ENCODE results near the gene ZNF391.
"Not testable (repeated sequence)": the region's sequence is repeated elsewhere in the genome, so short reads cannot be mapped to it uniquely, and the experiment has no call there.

The ZNF391 gene

DNA sequence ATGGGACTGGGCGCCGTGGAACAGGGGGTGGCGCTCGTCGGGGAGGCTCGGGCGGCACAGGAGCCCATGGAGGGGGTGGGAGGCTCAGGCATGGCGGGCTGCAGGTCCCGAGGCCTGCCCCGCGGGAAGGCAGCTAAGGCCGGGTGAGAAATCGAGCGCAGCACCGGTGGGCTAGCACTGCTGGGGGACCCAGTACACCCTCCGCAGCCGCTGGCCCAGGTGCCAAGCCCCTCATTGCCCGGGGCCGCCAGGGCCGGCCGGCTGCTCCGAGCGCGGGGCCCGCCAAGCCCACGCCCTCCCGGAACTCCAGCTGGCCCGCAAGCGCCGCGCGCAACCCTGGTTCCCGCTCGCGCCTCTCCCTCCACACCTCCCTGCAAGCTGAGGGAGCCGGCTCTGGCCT lies 36.3 kb downstream of the ZNF391 start:
- FAIRE-seq = not testable (repeated sequence)

DNA sequence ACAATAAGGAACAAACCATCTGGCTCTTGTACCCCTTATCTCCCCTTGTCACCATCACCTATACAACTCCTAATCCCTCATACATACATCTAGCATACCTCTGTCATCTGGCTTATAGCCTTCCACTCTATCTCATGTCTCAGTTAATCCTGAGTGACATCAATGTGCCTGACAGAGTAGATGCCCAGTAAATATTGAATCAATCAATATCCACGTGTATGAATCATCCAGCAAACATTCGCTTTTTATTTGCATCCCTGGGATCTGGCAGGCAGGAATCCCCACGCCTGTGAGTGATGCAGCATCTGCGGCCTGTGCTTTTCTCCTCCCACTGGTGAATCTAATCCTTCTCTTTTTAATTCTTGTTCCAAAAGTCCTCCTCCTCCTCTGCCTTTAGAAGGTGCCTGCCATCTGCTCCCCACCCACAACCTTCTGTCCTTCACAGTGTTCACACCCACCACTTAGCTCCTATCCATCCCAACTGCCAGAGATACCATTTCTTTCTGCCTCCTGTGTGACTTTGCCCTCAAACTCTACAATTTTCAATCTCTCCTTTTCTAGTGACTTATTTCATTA lies 37.6 kb downstream of the ZNF391 start:
- FAIRE-seq = no peak

DNA sequence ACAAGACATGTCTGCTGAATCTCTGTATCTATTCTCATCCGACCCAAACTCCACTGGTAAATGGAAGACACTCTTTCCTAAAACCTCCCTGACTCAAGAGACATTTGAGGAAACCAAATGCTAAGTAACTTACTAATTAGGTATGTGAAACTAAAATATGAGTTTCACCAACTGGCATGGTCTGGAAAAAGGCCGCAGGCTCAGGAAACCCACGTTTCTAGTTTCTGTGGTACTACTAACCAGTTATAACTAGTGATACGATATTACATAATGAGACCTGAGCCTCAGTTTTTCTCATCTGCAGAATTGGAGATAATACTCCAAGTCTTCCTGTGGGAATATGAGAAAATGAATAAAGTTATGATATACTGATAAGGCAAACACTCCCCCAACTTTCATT lies 39.9 kb downstream of the ZNF391 start:
- FAIRE-seq = no peak

DNA sequence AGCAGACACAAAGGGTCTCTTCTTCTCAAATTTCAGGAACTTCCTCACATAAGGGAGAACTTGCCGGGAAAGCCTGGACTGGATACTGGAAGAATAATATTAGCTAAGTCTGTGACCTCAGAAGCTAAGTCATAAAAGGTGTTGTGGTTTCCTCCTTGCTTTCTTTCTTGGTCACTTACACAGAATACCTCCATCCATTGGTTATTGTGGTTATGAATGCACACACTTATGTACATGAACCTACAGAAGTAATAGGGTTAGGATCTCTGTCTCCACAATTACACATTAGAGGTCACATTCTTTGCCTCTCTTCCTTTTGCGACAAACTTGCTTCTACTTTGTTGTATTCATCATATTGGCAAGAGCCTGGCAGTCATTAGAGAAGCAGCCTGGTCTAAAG lies 40.4 kb downstream of the ZNF391 start:
- no peak for FAIRE-seq

DNA sequence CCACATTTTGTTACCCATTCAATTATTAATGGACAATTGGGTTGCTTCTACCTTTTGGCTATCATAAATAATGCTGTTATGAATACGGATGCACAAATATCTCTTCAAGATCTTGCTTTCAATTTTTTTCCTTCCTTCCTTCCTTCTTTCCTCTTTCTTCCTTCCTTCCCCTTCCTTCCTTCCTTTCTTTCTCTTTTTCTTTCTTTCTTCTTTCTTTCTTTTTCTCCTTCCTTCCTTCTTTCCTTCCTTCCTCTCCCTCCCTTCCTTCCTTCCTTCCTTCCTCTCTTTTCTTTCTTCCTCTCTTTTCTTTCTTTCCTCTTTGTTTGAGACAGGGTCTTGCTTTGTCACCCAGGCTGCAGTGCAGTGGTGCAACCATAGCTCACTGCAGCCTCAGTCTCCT lies 45.2 kb downstream of the ZNF391 start:
- FAIRE-seq = no peak

DNA sequence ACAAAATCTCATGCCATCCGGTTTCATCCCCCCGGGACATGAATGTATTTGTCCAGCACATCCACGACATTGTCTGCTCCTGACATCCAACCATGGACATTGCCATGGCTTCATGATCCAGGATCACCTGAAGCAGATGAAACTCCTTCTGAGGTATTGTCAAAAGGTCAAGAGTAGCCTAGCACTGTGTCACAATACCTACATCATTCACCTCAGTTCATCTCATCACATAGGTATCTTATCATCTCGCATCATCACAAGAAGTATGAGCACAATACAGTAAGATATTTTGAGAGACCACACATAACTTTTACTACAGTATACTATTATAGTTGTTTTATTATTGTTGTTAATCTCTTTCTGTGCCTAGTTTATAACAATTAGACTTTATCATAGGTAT lies 50.8 kb downstream of the ZNF391 start:
- FAIRE-seq = no peak

DNA sequence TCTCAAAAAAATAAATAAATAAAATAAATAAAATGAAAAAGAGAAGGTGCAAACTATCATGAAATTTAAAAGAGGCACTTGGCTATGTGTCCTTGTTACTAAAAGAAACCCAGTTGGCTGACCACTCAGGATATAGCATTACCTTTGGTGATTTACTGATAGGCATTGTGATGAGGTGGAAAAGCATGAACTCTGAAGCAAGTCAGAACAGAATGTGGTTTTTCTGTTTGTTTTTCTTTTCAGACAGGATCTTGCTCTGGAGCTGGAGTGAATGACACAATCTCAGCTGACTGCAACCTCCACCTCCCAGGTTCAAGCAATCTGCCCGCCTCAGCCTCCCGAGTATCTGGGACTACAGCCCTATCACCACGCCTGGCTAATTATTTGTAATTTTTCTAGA lies 52.4 kb downstream of the ZNF391 start:
- no peak for FAIRE-seq

DNA sequence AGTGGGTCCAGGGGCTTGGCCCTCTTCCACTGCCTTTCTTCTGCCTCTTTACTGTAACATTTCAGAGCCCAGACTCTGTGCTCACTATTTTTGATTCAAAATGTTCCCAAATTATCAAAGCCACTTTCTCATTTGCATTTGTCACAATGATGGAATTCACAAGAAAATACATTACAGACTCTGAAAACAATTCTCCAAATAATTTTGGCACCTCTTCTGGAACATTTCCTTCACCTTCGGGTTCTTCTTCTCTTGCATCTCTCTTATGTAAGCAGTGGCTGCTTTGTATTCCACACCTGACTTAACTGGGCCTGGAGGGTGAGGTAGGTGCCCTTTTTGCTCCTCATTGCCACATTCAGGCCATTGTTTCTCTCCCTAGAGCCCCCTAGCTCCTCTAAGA lies 54.4 kb downstream of the ZNF391 start:
- no peak for FAIRE-seq

DNA sequence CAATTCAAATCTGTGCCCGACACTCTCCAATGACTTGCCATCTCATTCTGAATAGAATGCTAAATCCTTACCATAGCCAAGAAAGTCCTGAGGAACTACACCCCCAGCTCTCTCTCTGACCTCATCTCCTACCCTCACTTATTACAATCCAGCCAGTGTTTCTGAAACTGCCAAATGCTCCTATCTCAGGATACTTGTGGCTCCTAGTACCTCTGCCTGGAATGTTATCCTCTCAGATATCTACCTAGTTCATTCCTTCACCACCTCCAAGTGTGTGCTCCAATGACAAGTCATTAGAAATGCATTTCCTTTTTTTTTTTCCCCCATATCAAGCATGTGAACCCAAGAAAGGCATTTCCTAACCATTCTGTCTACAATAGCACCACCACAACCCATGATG lies 59.9 kb downstream of the ZNF391 start:
- no peak for FAIRE-seq

DNA sequence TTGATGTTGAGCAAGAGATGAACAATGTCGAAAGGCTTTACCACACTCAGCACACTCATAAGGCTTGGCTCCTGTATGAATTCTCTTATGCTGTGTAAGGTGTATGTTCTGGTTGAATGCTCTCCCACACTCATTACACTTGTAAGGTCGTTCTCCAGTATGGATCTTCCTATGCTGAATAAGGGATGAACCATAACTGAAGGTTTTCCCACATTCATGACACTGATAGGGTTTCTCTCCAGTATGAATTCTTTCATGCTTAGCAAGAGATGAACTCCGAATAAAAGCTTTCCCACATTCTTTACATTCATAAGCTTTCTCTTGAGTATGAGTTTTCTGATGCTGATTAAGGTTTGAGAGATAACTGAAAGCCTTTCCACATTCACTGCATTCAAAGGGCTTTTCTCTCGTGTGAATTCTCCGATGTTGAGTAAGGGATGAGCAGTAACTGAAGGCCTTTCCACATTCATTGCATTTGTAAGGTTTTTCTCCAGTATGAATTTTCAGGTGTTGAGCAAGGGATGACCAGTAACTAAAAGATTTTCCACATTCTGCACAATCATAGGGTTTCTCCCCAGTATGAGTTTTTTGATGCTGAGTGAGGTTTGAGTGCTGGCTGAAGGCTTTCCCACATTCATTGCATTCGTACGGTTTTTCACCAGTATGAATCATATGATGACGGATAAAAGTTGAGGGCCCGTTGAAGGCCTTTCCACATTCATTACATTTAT lies 63.3 kb downstream of the ZNF391 start:
- FAIRE-seq = no peak

DNA sequence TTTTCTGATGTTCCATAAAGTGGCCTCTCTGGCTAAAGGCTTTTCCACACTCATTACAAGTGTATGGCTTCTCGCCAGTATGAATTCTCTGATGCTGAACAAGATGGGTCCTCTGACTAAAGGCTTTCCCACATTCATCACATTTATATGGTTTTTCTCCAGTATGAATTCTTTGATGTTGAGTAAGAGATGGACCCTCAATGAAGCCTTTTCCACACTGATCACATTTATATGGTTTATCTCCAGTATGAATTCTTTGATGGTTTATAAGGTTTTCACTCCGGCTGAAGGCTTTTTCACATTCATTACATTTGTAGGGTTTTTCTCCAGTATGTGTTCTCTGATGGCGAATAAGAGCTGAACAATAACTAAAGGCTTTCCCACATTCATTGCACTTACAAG lies 63.9 kb downstream of the ZNF391 start:
- FAIRE-seq = no peak

All from A204.1 (cell line).